Measurements from ENCODE around the gene CKLF.

Gene CKLF

GRCh38 chr16:66538910-66539309, 13.5 kb upstream of the CKLF start:
- no peak for TF ChIP-seq CTCF (IDR thresholded peaks at IDR 0.05; ENCODE audit: insufficient read depth, low read depth, low read length, missing control alignments)

GRCh38 chr16:66539623-66540469, 12.5 kb upstream of the CKLF start:
- peak; percentile 74 for DNase-seq (ENCODE audit: low read depth)
- no peak overlapping the region for H3K4me3 ChIP-seq (ENCODE audit: low read depth, low read length)
- TF ChIP-seq CTCF (IDR thresholded peaks at IDR 0.05; ENCODE audit: insufficient read depth, low read depth, low read length, missing control alignments) = no peak

More at GRCh38 chr16:66538910-66539309, 13.5 kb upstream of the CKLF start:
- DNase-seq (ENCODE audit: low read depth) = no peak
- H3K4me3 ChIP-seq (ENCODE audit: low read depth, low read length) = no peak overlapping the region

GRCh38 chr16:66541388-66542355, 10.7 kb upstream of the CKLF start:
- H3K4me3 ChIP-seq (ENCODE audit: low read depth, low read length) = no peak overlapping the region
- DNase-seq (ENCODE audit: low read depth) = no peak
- no peak for TF ChIP-seq CTCF (IDR thresholded peaks at IDR 0.05; ENCODE audit: insufficient read depth, low read depth, low read length, missing control alignments)

GRCh38 chr16:66542396-66542795, 10.0 kb upstream of the CKLF start:
- H3K4me3 ChIP-seq (ENCODE audit: low read depth, low read length) = no peak overlapping the region
- DNase-seq (ENCODE audit: low read depth) = no peak
- no peak for TF ChIP-seq CTCF (IDR thresholded peaks at IDR 0.05; ENCODE audit: insufficient read depth, low read depth, low read length, missing control alignments)

GRCh38 chr16:66543541-66543940, 8.8 kb upstream of the CKLF start:
- no peak for TF ChIP-seq CTCF (IDR thresholded peaks at IDR 0.05; ENCODE audit: insufficient read depth, low read depth, low read length, missing control alignments)

GRCh38 chr16:66544016-66544757, 8.2 kb upstream of the CKLF start:
- DNase-seq (ENCODE audit: low read depth) = no peak
- TF ChIP-seq CTCF (IDR thresholded peaks at IDR 0.05; ENCODE audit: insufficient read depth, low read depth, low read length, missing control alignments) = no peak
- H3K4me3 ChIP-seq (ENCODE audit: low read depth, low read length) = no peak overlapping the region

More at GRCh38 chr16:66543541-66543940, 8.8 kb upstream of the CKLF start:
- no peak for DNase-seq (ENCODE audit: low read depth)
- no peak overlapping the region for H3K4me3 ChIP-seq (ENCODE audit: low read depth, low read length)

All from GM12865 (cell line).